Activated CD4-positive, alpha-beta T cell treated with anti-CD3 and anti-CD28 coated beads, Interleukin-2, amount 50 U/mL, for 1 hour (primary cell): ENCODE data around the gene SEMA6A.

Source experiments
- DNase-seq: peaks from one replicate; pipeline ENCODE4 v3.0.0-alpha.2; 2020

Gene SEMA6A

DNA sequence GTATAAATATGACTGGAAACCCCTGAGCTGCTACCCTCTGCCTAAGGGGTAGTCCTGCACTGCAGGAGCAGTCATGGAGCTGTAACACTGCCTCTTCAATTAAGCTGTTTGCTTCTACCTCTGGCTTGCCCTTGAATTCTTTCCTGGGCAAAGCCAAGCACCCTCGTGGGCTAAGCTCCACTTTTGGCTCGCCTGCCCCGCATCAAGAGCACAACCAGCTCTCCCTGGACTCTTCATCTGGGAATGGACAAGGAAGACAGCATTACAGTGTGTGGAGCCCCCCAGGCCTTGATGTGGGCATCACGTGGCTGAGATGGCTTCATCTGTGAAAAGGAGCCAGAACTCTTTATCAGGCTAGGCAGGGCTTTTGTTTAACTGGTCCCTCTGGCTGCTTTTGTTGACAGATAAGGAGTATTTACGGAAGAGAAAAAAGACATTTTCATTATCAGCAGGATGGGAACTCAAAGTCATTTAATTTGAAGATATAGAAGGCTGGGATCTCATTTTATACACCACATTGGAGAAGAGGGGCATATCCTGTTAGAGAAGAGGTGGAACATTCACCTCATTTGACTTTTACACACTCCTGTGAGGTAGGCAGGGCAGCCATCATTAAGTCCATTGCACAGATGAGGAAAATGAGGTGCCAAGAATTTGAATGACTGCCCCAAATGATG is 137.8 kb downstream of the SEMA6A start:
- DNase-seq = no peak

DNA sequence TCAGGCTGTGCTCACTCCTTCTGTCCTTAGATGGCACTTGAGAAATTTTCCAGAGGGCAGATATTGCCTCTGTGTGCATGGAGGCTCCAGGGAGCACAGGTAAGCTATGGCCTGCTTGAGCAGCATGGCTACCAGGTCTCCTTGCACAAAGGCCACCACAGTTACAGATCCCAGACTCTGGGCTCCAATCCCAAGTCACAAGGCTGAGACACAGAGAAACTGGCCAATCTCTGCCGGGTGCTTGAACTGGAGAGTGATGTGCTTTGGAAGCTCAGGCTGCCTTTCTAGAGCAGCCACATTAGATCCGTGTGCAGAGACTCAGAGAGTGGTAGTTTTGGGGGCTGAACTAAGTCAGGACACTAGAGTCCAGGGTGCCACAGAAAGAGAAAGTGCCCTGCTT is 145.7 kb downstream of the SEMA6A start:
- DNase-seq = no peak

DNA sequence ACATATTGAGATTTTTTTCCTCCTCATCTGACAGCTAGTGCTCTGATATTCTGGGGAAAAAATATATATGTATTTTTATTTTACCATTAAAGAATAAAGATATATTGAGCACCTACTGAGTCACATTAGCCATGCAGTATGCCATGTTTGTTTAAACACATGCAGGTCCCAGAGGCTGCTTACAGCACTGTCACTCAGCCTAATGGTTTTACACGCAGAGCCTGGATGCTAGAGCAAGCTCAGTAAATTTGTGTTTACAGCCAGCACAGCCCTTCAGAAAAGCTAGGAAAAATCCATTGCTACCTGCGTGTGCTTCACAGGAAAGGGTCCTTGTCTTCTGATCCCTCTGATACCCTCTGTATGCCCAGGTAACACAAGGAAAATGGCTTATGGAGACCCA is 146.2 kb downstream of the SEMA6A start:
- DNase-seq = no peak

DNA sequence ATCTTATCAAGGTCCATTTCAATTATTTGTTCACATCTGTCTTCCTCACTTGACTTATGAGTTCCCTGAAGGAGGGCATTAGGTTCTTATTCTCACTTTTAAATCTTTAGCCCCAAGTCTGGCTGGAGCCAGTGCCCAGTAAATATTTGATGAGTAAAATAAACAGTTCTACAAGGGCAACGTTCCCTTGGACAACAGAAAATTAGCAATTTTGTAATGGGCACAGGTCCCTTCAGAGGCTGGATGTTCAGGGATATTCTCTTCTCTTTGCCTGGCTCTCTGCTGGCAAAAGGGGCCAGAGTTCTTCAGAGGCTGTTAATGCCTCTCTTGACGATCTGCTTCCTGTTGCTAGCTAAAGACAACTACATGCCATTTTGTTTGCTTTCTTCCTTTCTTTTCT is 149.7 kb downstream of the SEMA6A start:
- DNase-seq = no peak

DNA sequence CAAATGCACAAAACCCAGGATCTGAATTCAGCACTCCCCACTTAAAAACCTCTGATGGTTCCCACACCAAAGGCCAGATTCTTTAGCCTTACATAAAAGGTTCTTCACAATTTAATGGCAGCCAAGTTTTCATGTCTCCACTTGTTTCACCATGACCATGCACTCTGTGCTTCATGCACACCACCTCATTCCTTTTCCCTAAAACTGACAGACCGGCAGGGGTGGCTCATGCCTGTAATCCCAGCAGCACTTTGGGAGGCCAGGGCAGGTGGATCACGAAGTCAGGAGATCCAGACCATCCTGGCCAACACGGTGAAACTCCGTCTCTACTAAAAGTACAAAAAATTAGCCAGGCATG is 150.4 kb downstream of the SEMA6A start:
- DNase-seq = no peak

DNA sequence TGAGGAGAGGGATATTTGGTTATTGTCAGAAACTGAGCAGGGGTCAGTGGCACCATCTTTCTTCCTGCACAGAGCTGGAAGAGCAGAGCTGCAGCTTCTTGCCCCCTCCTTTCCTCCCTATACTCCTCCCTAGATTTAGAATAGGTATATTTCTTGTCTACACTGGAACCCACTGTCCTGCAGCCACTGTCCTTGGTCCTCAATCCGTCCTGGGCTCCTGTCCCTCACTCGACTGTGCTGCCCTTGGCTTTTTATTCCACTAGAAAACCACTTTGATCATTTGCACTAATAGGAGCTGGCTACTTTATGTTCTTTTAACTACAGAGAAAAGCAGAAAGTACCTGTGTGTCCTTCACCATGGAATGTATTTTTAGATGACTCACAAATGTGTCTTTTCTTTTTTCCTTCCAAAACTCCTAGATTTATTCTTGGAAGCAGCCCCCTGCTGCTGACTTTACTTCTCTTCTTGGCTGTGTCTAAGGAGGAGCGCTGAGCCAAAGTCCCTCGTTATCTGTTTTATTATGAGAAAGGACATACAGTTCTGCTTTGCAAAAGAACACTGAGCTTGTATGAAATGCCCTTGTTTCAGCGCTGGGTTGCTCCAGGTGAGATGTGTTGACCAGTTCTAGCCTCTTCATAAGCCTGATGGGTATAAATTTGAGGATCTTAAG is 150.9 kb downstream of the SEMA6A start:
- DNase-seq = no peak

DNA sequence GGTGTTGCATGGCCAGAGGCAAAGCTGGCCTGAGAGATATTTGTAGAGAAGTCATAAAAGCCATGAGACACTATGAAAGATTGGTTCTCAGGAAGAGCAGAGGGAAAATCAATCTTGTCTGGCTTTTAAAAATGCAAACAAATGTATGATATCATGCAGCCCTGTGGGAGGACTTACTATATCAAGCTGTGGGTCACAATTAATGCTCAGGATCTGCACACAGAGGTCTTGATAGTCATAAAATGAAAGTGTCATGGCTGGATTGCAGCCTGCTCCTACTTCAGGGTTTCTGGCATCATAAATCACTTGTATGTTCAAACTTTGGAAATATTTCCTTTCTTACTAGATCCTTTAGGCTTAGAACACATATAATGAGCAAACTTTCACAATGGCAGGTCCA is 151.5 kb downstream of the SEMA6A start:
- DNase-seq = no peak

DNA sequence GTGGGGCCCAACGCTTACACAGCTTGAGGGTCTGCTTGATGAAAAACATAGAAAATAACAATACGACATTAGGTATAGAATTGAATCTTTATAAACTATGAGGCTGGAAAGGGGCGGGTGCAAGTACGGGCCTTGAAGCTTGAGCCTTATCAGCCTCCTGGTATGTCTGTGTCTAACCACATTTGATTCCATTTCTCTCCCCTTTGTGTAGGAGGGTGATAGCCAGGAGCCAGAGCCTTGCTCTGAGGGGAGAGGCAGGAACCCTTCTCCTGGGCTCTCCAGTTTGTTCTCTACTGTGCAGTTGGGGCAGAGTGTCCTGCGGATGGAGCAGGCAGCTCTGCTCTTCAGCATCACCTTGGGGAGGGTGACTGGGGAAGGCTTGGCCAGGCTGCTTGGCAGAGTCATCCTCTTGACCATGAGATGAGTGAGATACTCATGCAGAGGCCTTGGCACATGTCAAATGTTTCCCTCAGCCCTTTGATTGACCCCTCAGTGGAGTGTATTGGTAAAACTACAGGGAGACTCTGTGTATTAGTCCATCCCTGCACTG is 153.5 kb downstream of the SEMA6A start:
- no peak for DNase-seq

DNA sequence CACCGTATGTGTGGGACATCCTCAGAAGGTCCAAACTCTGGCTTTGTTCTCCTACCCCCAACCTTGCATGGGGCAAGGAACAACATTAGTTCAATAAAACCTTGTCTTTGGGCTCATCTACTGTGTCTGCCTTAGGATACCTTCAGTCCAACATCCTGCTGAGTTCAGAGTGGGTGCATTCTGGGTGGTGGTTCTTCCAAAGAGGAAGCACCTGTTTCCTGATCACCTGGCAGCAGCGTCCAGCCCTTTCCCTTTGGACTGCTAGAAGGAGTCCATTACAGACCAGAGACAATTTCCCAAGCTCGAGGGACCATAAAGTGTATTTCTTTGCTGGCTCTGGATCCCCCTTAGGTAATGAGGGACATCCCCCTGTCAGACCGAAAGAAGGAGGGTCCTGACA is 154.1 kb downstream of the SEMA6A start:
- no peak for DNase-seq

DNA sequence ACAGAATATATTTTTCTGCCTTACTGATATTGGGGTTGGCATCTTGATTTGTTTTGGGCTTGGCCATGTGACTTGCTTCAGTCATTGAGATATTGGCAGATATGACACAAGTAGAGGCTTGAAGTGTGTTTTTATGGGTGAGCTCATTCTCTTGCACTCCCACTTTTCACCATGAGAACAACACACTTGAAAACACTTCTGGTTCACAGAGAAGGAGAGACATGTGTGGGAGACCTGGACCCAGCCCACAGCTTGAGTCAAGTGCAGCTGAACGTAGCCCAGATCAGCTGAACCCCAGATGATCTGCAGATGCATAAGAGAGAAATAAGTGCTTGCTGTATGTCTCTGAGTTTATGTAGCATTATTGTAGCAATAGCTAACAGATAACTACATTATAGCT is 155.4 kb downstream of the SEMA6A start:
- DNase-seq = no peak

DNA sequence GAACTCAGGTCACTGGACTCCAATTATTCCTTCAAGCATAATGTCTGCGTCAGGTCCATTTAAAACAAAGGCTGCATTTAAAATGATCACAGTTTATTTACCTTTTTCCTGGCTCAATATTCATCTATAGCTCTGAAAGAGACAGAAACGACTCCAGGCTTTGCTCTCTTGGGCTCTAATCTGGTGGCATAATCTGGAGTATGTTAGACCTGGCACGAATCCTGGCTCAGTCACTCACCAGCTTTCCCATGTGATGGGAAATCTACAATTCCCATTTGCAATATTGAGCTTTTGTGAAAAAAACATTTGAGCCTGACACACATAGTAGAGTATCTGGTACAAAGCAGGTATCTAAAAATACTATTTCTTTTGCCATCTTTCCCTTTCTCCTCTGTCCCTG is 155.8 kb downstream of the SEMA6A start:
- DNase-seq = no peak

DNA sequence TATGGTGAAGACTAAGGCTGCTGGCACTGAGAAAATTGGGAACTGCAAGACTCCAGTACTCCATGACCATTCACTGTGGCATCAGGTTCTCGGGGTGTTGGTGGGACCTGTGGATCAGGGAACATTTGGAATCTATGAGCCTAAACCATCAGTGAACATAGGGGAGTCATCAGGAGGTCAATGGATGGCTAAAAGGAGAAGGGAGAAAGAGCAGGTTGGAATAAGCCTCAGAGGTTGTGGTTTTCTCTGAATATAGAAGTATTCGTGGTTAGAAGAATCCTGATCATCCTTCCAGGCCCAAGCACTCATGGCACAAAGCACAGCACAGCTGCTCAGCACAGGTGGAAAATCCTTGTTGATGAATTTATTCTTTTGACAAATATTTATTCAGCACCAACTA is 156.6 kb downstream of the SEMA6A start:
- no peak for DNase-seq

DNA sequence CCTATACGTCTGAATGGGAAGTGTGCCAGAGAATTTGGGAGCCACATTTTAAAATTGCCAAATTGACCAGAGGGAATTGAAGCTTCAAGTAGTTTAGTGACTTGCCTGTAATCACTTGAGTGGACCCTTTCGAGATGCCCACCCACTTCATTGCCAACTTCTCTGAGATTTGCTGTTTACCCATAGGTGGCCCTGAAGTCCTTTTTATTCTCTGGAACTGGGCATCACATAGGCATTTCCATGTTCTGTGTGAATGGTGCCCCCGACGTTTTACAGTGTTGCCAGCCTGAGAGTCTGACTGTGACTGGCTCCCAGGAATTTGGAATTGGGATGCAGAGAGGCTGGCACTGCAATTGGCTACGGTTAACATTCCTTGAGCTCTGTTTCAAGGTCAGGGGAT is 158.6 kb downstream of the SEMA6A start:
- no peak for DNase-seq

DNA sequence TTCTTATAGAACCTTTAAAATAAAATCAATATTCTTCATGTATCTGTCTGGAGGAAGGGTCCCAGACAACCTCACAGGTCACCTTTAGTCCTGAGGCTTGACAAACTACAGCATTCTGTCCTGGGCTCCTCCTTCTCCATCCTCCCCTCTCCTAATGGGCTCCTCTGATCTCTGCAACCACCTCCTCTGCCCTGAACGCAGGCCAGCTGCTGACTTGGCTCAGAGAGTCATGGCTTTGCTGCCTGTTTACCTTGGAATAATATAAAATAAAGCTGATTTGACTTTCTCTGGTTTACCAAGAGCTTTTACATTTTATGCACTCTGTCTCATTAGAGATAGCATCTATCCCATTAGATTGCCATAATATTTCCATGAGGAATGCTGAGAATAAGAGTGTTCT is 159.4 kb downstream of the SEMA6A start:
- DNase-seq = no peak

DNA sequence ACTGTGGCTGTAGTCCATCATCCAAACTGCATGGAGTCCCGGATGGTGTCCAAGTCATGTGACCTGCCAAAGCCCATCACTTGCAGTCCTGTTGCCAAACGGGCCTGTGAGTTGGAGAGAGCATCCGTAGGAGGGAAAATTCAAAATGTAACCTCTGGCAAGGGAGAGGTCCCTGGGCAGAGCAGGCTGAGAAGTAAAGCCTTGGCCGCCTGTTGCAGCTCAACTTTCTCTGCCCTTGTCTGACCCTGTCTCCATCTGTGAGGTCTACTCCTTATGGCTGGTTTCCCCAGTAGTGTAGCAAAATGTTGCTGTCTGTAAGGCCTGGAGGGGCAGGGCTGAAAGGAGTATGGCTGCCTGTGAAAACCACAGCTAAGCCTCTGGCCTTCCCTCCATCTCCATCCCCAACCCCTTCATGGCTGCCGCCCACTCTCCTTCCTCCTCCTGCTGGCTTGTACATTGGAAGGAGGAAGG is 163.5 kb downstream of the SEMA6A start:
- DNase-seq = no peak

DNA sequence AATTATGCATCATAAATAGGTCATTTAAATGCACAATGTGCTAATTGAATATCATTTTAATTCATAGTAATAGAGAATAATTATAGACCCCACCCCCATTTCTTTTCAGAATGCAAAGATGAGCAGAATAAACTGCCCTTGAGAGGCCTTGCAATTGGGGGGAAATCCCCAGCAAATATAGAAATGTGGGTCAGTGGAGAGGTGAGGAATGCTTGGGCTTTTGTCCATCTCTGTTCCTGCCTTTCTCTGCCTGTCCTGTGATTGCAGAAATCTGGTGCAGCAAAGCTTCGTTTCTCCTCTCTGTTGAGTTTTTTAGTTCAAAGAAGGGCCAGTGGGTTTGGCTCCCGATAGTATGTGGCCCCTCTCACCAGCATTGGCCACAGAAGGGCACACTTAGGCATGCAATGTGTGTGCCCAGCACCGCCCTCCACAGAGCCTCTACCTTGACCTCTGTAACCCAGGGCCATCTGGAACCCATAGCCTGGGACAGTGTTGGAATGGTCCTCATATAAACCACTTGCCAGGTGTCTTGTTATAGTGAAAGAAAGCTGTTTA is 164.2 kb downstream of the SEMA6A start:
- no peak for DNase-seq

DNA sequence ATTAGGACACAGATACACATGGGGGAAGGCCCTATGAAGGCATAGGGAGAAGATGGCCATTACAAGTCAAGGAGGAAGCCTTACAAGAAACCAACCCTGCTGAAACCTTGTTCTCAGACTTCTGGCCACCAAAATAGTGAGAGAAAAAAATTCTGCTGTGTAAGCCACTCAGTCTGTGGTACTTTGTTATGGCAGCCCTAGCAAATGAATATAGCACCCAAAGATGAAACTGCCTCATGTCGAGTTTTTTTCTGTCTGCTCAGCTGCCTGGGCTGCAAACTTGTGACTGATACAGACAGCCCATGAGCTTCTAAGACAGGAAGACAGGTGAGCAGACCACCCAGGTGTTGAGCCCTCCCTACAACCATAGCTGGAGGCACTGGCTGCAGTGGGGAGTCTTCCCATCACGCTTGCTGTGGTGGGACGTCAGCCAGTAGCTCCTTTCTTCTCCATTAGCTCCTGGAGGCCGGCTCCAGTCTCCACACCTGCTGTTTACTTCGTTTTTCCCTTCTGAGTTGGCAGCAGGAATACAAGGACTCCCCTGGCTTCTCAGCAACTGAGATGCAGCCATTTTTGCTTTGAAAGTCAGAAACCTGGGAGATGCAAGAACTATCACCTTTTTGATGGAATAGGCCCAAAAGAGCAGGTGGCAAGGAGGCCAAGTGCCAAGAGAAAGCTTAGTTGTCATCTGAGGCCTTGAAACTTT is 164.9 kb downstream of the SEMA6A start:
- no peak for DNase-seq

DNA sequence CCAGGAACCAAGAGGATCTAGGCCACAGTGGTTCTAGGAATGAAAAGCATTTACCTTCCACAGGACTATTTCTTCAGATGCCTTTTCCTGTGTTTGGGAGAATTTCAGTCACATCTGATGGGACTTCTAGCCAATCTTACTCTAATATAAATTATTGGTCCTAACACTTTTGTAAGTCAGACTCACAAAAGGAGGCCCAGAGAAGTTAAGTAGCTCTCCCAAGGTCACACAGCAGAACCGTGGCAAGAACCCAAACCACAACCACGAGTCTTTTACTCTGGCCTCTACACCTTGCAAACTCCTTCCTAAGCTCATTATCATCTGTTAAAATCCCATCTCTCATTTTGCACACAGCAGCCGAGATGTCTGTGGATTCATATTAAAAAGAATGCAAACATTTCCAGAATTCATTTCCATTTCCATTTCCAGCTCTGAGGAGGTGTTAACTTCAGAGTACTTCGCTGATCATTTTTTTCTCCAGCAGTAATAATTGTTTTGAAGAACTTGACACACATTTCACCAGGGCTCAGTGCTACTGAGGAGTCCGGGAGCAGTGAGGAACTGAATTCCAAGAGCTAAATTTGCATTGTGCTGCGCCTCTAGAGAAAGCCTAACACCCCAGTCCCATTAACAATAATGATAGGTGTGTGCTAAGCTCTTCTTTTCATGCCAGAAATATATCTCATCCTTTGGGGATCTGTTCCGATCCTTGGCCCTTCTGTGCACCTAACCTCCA is 168.1 kb downstream of the SEMA6A start:
- no peak for DNase-seq

DNA sequence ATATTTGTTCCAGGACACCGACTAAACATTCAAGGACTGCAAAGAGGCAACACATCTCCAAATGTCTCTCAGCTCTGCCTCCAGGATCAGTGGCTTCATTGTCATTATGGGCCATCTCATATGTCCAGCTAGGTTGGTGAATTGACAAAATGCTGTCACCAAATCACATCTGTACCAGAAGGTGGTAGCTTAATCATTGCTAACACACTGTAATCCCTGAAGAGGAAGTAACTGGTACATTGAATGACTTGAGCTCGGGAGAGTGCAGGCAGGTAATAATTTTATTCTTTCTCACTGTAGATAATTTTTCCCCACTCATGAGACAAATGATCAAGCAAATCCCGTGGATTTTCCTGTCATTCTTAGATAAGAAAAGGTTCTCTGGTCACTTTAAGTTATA is 169.8 kb downstream of the SEMA6A start:
- DNase-seq = no peak

DNA sequence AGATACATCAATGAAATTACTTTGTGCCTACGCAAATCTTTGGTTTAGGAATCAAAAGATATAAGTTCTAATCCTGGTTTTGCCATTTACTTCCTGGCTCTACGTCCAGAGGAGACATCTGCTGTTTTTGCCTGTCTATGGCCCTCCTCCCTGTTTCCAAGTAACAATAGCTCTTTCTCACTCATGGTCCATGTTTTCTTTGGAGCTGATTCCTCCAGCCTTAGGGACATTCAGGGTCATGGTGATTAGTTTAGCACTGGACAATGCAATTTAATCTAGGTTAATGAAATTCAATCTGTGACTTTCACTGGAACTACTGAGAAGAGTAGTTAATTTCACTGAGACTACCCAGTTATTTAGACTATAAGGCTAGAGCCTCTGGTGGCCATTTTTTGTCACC is 170.6 kb downstream of the SEMA6A start:
- DNase-seq = no peak

DNA sequence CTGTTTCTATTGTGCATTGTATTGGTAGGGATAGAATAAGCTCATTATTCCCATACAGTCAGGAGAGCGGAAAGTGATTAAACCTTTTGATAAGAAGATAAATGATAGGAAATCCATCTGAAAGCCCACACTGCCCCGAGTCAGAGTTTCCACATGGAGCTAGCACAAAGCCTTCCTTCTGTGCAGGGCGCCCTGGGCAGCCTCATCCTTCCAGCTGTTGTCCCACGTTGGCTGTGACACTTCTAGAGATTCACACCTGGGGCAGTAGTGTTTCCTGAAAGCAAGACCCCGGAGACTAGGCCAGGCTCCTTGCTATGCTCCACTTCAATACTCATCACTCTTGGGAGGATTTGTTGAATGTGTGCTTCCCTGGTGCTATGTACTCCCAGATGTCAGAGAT is 172.4 kb downstream of the SEMA6A start:
- DNase-seq = no peak

DNA sequence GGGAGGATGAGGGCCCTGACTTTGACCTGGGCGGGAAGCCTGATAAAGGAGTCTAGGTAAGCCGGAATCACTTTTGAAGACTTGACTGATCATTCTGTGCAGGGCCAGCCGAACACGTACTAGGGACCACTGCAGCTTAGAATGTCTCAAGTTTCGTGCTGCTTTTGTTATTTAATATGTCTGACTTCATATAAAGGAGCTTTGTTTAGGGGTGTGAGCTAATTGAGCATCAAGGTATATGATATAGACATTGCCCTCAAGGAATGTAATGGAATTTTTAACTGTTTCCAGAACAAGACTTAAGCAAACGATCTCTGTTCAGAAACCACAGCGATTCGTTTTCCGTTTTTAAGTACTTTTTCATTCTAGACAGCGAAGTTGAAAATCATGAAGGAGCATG is 173.0 kb downstream of the SEMA6A start:
- DNase-seq = no peak

DNA sequence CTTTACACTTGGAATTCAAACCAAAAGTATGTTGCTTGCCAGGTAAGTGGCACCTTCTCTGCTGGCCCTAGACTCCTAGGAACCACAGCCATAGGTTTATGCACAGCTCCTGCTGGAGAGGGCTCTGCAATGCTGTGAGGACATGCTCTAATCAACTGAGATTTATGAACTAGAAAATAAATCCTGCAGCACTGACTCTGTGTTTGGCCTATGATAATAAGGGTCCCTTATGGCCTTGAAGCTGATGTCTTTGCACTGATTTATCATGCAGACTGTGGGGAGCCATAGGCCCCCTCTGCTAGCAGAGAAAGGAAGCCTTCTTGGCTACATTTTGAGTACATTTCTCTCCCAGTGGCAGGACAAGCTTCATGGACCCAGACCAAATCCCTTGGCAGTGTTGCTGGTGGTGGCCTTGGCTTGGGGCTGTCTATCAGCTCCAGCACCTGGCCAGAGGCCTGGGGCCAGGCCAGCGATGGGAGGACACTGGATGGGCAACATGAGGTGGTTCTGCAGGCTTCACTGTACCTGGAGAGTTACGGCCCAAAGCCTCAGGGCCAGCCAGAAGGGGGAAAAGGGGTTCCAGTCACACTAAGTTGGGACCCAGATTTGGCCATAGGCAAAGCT is 178.0 kb downstream of the SEMA6A start:
- no peak for DNase-seq
